HepG2 (cell line): ENCODE results near the gene SF3A2. TPM values are rescaled to one million over a fixed set of nuclear protein-coding genes. Genes with fewer than 3 reads are reported as not detected.

ENCODE experiments used
- ATAD3A ChIP-seq: sonication (generic); formaldehyde crosslinking; IDR thresholded peaks from 2 replicates; pipeline ENCODE4 v1.4.0; 2020; ENCODE audit warnings: missing genetic modification reagents
- MXD4 ChIP-seq: IDR thresholded peaks from 2 replicates; pipeline ENCODE4 v1.6.1; 2016; ENCODE audit warnings: mild to moderate bottlenecking, missing biosample characterization, missing genetic modification reagents
- REL ChIP-seq: sonication (generic); formaldehyde crosslinking; conservative IDR thresholded peaks from 2 replicates; pipeline ENCODE4 v1.8.0; 2022; ENCODE audit warnings: mild to moderate bottlenecking, missing genetic modification reagents, moderate library complexity
- SKI ChIP-seq: fragments of 450-650 bp; IDR thresholded peaks from one replicate; pipeline ENCODE4 v1.6.1; 2018; ENCODE audit warnings: mild to moderate bottlenecking; ENCODE audit not compliant: partially characterized antibody
- SNAPC2 ChIP-seq: sonication (generic); formaldehyde crosslinking; IDR thresholded peaks from 2 replicates; pipeline ENCODE4 v1.8.1; 2022; ENCODE audit warnings: mild to moderate bottlenecking, missing genetic modification reagents
- SP5 ChIP-seq: IDR thresholded peaks from 2 replicates; pipeline ENCODE4 v1.6.1; 2016; ENCODE audit warnings: low read depth, borderline replicate concordance
- SRSF4 ChIP-seq: fragments of 200-400 bp; formaldehyde crosslinking; IDR thresholded peaks from one replicate; pipeline ENCODE4 v1.6.1; 2018; ENCODE audit warnings: mild to moderate bottlenecking, low read depth, low read length, moderate library complexity; ENCODE audit not compliant: poor library complexity, severe bottlenecking
- ZBTB7B ChIP-seq: sonication (generic); formaldehyde crosslinking; IDR thresholded peaks from 2 replicates; pipeline ENCODE4 v1.4.0; 2020; ENCODE audit warnings: missing genetic modification reagents
- ZFP36L1 ChIP-seq: sonication (generic); formaldehyde crosslinking; IDR thresholded peaks from 2 replicates; pipeline ENCODE4 v1.8.0; 2022; ENCODE audit warnings: mild to moderate bottlenecking, missing genetic modification reagents, moderate library complexity
- ZNF138 ChIP-seq: sonication (generic); formaldehyde crosslinking; IDR thresholded peaks from 2 replicates; pipeline ENCODE4 v1.5.0; 2020; ENCODE audit warnings: mild to moderate bottlenecking, low read depth, missing genetic modification reagents
- ZNF367 ChIP-seq: sonication (generic); formaldehyde crosslinking; IDR thresholded peaks from 2 replicates; pipeline ENCODE4 v1.4.0; 2020; ENCODE audit warnings: missing genetic modification reagents, borderline replicate concordance
- ZNF577 ChIP-seq: sonication (generic); formaldehyde crosslinking; IDR thresholded peaks from 2 replicates; pipeline ENCODE4 v1.4.0; 2020; ENCODE audit warnings: mild to moderate bottlenecking, low read depth, missing genetic modification reagents, borderline replicate concordance
- ZNF749 ChIP-seq: sonication (generic); formaldehyde crosslinking; IDR thresholded peaks from 2 replicates; pipeline ENCODE4 v1.8.0; 2022; ENCODE audit warnings: mild to moderate bottlenecking, missing genetic modification reagents, moderate library complexity, borderline replicate concordance
- ZNF75D ChIP-seq: sonication (generic); formaldehyde crosslinking; IDR thresholded peaks from 2 replicates; pipeline ENCODE4 v1.8.1; 2023; ENCODE audit warnings: missing genetic modification reagents, mild to moderate bottlenecking, borderline replicate concordance
- polyA plus RNA-seq, 8 experiments: library from polyadenylated mRNA; depleted of rRNA in 3 of 8; stranded (reverse) in 7 of 8; unstranded in 1 of 8; fragments of >200 nt; fragmentation: Illumina TruSeq in 4 of 8; extraction: Trizol in 4 of 8; gene quantifications; 2 replicates each; pipeline versions ENCODE4 v1.2.1 to v1.2.3, GENCODE V29; 2011 to 2016; ENCODE audit warnings: low read depth in 4 of 8, missing spikeins in 1 of 8, mixed read lengths in 1 of 8; ENCODE audit not compliant: insufficient read depth in 1 of 8
- total RNA-seq, 5 experiments: library from RNA; depleted of rRNA; stranded (reverse); fragments of >200 nt; fragmentation: Illumina TruSeq; extraction: Trizol; gene quantifications; 2 replicates each; pipeline ENCODE4 v1.2.3, GENCODE V29; 2016; ENCODE audit warnings: low read depth in 1 of 5
- TF ChIP-seq, protein P1 (sequence below): sonication (generic); formaldehyde crosslinking; IDR thresholded peaks from 2 replicates; pipeline ENCODE4 v1.8.1; 2023; ENCODE audit warnings: mild to moderate bottlenecking, missing genetic modification reagents
- TF ChIP-seq, protein P2 (sequence below): sonication (generic); formaldehyde crosslinking; IDR thresholded peaks from 2 replicates; pipeline ENCODE4 v1.4.0; 2020; ENCODE audit warnings: low read depth, mild to moderate bottlenecking, missing genetic modification reagents
- TF ChIP-seq, protein P3 (sequence below): sonication (generic); formaldehyde crosslinking; IDR thresholded peaks from 2 replicates; pipeline ENCODE4 v1.8.0; 2022; ENCODE audit warnings: mild to moderate bottlenecking, missing genetic modification reagents, moderate library complexity
- TF ChIP-seq, protein P4 (sequence below): sonication (generic); formaldehyde crosslinking; IDR thresholded peaks from 2 replicates; pipeline ENCODE4 v1.4.0; 2020; ENCODE audit warnings: mild to moderate bottlenecking, missing genetic modification reagents
- TF ChIP-seq, protein P5 (sequence below): sonication (generic); formaldehyde crosslinking; IDR thresholded peaks from 2 replicates; pipeline ENCODE4 v1.5.0; 2020; ENCODE audit warnings: missing genetic modification reagents, mild to moderate bottlenecking, borderline replicate concordance

The SF3A2 gene
- total and polyA plus RNA-seq, 2 of the 13 experiments (the other 11 are each of a cell fraction or from before 2014, with no cell fraction given) = 8.6 to 8.8 TPM

DNA sequence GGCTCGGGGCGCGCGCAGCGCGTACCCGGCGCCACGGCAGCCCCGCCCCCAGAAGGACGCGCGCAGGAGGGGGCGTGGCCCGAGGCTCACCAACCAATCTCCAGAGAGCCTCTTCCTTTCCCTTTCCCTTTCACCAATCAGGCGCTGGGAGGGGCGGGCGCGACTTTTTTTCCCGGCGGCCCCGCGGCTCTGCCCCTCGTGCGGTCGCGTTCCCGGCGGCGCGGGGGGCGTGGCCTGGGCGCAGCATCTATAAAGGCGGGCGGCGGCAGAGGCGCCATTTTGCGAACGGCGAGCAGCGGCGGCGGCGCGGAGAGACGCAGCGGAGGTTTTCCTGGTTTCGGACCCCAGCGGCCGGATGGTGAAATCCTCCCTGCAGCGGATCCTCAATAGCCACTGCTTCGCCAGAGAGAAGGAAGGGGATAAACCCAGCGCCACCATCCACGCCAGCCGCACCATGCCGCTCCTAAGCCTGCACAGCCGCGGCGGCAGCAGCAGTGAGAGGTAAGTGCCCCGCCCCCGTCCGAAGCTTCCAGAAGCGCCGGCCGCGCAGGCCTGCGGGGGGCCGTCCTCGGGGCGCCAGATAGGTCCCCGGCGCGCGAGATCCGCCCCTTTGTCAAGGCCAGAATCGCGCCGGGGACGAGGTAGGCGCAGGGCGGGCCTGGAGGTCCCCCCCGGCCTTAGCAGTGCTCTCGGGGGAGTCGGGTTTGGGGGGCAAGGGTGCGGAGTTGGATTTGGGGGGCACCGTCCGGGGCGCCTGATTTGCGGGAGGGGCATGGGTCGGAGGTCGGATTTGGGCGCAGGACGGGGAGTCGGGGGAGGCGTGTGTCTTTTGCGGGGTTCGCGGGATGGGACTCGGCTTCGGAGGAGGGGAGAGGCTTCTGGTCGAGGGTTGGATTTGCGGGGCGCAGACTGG is 32.9 kb downstream of the SF3A2 start (continued):
- TF ChIP-seq ZNF749 (peak; percentile 51; the same call in 1 of the 2 replicates), SP5 (CRISPR knock-in tag) (peak; percentile 78; the same call in 1 of the 2 replicates), ZFP36L1 (CRISPR knock-in tag) (peak; percentile 86; the same call in 1 of the 2 replicates), REL (CRISPR knock-in tag) (peak; percentile 46; the same call in 1 of the 2 replicates), ZNF367 (CRISPR knock-in tag) (no peak; the same call in 1 of the 2 replicates), ATAD3A (CRISPR knock-in tag) (no peak), SNAPC2 (no peak), ZNF138 (CRISPR knock-in tag) (no peak), ZBTB7B (CRISPR knock-in tag) (peak; percentile 60; the same call in 1 of the 2 replicates), SRSF4 (no peak), SKI (peak; percentile 11), ZNF577 (CRISPR knock-in tag) (no peak), MXD4 (peak; percentile 71; the same call in 1 of the 2 replicates), ZNF75D (CRISPR knock-in tag) (no peak)
- TF ChIP-seq, protein P1, sequence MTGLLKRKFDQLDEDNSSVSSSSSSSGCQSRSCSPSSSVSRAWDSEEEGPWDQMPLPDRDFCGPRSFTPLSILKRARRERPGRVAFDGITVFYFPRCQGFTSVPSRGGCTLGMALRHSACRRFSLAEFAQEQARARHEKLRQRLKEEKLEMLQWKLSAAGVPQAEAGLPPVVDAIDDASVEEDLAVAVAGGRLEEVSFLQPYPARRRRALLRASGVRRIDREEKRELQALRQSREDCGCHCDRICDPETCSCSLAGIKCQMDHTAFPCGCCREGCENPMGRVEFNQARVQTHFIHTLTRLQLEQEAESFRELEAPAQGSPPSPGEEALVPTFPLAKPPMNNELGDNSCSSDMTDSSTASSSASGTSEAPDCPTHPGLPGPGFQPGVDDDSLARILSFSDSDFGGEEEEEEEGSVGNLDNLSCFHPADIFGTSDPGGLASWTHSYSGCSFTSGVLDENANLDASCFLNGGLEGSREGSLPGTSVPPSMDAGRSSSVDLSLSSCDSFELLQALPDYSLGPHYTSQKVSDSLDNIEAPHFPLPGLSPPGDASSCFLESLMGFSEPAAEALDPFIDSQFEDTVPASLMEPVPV (CRISPR knock-in tag) = peak; percentile 62
- TF ChIP-seq, protein P2, sequence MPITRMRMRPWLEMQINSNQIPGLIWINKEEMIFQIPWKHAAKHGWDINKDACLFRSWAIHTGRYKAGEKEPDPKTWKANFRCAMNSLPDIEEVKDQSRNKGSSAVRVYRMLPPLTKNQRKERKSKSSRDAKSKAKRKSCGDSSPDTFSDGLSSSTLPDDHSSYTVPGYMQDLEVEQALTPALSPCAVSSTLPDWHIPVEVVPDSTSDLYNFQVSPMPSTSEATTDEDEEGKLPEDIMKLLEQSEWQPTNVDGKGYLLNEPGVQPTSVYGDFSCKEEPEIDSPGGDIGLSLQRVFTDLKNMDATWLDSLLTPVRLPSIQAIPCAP (CRISPR knock-in tag) = no peak
- TF ChIP-seq, protein P3, sequence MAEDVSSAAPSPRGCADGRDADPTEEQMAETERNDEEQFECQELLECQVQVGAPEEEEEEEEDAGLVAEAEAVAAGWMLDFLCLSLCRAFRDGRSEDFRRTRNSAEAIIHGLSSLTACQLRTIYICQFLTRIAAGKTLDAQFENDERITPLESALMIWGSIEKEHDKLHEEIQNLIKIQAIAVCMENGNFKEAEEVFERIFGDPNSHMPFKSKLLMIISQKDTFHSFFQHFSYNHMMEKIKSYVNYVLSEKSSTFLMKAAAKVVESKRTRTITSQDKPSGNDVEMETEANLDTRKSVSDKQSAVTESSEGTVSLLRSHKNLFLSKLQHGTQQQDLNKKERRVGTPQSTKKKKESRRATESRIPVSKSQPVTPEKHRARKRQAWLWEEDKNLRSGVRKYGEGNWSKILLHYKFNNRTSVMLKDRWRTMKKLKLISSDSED = no peak
- TF ChIP-seq, protein P4, sequence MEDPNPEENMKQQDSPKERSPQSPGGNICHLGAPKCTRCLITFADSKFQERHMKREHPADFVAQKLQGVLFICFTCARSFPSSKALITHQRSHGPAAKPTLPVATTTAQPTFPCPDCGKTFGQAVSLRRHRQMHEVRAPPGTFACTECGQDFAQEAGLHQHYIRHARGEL (CRISPR knock-in tag) = no peak
- TF ChIP-seq, protein P5, sequence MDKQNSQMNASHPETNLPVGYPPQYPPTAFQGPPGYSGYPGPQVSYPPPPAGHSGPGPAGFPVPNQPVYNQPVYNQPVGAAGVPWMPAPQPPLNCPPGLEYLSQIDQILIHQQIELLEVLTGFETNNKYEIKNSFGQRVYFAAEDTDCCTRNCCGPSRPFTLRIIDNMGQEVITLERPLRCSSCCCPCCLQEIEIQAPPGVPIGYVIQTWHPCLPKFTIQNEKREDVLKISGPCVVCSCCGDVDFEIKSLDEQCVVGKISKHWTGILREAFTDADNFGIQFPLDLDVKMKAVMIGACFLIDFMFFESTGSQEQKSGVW (CRISPR knock-in tag) = no peak
